ENCODE results near the gene OPRL1.

The OPRL1 gene

GRCh38 chr20:64057628-64058498 is 22.0 kb upstream of the OPRL1 start:
- peak overlapping the region; percentile 47 for H3K4me3 Mint-ChIP-seq
- H3K27me3 Mint-ChIP-seq = peaks cover 14% of the 10 kb centered on the region
- DNase-seq = peak; percentile 88
- H3K27ac Mint-ChIP-seq = peak overlapping the region; percentile 55
- no peaks in the 10 kb centered on the region for H3K36me3 Mint-ChIP-seq (ENCODE audit: low read depth)
- no peaks in the 10 kb centered on the region for H3K9me3 Mint-ChIP-seq
- H3K4me1 Mint-ChIP-seq (ENCODE audit: low read depth) = peaks cover 25% of the 10 kb centered on the region

DNA sequence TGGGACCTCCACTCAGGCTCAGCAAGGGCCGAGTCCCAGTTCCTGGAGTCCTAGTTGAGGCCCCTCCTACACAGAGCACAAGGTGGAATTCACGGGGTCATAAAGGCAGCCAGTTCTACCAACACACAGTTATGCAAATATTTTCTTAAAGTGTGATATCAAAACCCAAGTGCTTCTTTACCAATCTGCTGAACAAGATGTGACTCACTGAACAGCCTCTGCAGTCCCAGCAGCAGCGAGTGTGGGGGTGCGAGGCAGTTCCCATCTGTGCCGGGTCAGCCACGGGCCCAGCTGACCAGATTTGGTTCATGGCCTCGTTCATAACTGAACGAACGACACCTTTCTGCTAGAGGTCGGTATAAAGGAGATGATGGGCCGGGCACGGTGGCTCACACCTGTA is 21.3 kb upstream of the OPRL1 start:
- Mint-ChIP-seq H3K27me3 (peaks cover 7% of the 10 kb centered on the region), H3K27ac (peak overlapping the region; percentile 55), H3K9me3 (no peaks in the 10 kb centered on the region), H3K36me3 (ENCODE audit: low read depth) (no peaks in the 10 kb centered on the region), H3K4me1 (ENCODE audit: low read depth) (peaks cover 25% of the 10 kb centered on the region), H3K4me3 (no peak overlapping the region)
- DNase-seq = no peak

DNA sequence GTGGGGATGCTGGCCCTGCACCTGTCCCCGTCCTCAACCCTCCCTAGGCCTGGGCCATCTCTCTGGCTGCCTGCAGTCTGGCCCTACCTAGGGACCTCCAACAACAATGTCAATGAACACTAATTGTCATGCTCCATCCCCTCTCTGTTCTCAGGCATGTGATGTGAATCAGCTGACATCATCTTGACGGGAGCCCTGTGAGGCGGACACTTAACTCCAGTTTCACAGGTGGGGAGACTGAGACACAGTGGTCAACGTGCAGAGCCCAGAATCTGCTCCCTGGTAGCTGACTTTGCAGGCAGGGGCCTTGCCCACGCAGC is 17.6 kb upstream of the OPRL1 start:
- peak overlapping the region; percentile 6 for H3K27ac Mint-ChIP-seq

DNA sequence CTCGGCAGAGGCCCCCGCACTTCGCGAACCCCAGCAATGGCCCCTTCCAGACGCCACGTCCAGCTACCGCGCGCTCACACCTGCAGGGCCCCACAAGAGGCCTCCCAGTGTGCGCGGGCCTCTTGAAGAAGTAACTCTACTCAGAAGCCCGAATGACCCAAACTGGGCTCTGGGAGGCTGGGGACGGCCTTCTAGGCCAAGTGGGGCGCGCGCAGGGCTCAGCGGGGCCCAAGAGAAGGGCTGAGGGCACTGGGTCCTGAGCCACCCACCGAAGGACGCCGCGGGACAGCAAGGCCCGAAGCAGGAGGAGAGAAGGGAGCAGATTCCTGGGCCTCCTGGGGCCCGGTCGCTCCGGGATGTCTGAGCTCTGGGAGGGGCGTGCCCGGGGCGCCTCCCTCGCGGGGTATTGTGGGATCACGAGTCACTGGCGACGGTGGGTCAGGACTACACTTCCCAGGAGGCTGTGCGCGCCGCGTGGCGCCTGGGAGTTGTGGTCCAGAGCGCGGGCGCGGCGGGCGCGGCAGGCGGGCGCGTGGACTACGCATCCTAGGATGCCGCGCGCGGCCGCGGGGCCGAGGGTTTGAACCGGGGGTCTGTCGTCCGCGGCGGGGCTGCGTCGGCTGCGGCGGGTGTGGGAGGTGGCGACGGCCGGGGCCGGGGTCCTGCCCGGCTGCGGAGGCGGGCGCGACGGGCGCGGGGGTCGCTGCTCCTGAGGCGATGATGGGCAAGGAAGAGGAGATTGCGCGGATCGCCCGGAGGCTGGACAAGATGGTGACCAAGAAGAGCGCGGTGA is 17.1 kb upstream of the OPRL1 start, which contains the start of gene TCEA2:
Gene TCEA2 (plus strand): TSS at position 603 of the 793 bp plus-strand sequence. CDS start 115 bp downstream, at position 718.
- peak; percentile 96 for DNase-seq
- no peaks in the 10 kb centered on the region for H3K36me3 Mint-ChIP-seq (ENCODE audit: low read depth)
- H3K27ac Mint-ChIP-seq = peak within 1 kb of the TSS; percentile 87
- H3K27me3 Mint-ChIP-seq = no peaks in the 10 kb centered on the region
- H3K4me3 Mint-ChIP-seq = peak within 1 kb of the TSS; percentile 84
- H3K4me1 Mint-ChIP-seq (ENCODE audit: low read depth) = peaks cover 56% of the 10 kb centered on the region
- H3K9me3 Mint-ChIP-seq = no peaks in the 10 kb centered on the region

More for the DNA sequence above, 17.6 kb upstream of the OPRL1 start:
- Mint-ChIP-seq H3K4me1 (ENCODE audit: low read depth) (peaks cover 58% of the 10 kb centered on the region), H3K27me3 (no peaks in the 10 kb centered on the region), H3K4me3 (peak overlapping the region; percentile 84), H3K9me3 (no peaks in the 10 kb centered on the region), H3K36me3 (ENCODE audit: low read depth) (no peaks in the 10 kb centered on the region)
- no peak for DNase-seq

DNA sequence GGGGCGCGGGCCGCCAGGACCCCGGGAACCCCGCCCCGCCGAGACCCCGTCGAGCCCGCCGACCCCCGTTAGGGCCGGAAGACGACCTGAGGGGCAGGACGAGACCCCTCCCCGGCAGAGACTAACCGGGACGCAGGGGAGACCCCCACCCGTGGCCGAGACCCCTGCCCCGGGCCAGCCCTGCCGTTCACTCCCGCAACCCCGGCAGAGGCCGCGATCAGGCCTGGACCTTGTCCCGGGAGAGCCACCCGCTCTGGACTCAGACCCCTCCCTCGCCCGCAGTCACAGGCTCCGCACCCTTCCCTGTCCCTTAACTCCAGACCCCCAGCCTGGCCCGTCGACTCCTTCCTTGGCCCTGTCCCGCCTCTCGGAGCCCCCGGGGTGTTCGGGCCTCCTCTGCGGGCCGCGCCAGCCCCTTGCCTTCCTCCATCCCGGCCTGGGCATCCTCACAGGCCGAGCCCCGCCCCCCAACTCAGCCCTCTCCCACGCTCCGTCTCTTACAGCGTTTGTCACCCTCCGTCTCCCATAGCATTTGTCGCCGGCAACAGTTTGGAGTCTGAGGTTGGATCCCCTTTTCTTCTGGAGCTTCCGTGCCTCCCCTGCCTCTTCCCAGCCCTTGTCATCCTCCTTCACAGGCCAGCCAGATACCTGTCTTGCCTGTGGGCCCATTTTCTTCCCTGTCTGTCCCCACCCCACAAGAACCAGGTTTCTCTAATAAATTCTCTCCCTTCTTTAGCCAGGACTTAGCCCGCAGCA is 16.3 kb upstream of the OPRL1 start:
- Mint-ChIP-seq H3K4me1 (ENCODE audit: low read depth) (peaks cover 51% of the 10 kb centered on the region), H3K4me3 (peak overlapping the region; percentile 84), H3K27ac (peak overlapping the region; percentile 87), H3K36me3 (ENCODE audit: low read depth) (no peaks in the 10 kb centered on the region), H3K27me3 (no peaks in the 10 kb centered on the region), H3K9me3 (no peaks in the 10 kb centered on the region)
- peak; percentile 62 for DNase-seq

GRCh38 chr20:64064145-64064698 is 15.7 kb upstream of the OPRL1 start:
- peak overlapping the region; percentile 87 for H3K27ac Mint-ChIP-seq
- H3K9me3 Mint-ChIP-seq = no peaks in the 10 kb centered on the region
- no peak for DNase-seq
- H3K36me3 Mint-ChIP-seq (ENCODE audit: low read depth) = no peaks in the 10 kb centered on the region
- peaks cover 49% of the 10 kb centered on the region for H3K4me1 Mint-ChIP-seq (ENCODE audit: low read depth)
- no peaks in the 10 kb centered on the region for H3K27me3 Mint-ChIP-seq
- H3K4me3 Mint-ChIP-seq = peak overlapping the region; percentile 84

DNA sequence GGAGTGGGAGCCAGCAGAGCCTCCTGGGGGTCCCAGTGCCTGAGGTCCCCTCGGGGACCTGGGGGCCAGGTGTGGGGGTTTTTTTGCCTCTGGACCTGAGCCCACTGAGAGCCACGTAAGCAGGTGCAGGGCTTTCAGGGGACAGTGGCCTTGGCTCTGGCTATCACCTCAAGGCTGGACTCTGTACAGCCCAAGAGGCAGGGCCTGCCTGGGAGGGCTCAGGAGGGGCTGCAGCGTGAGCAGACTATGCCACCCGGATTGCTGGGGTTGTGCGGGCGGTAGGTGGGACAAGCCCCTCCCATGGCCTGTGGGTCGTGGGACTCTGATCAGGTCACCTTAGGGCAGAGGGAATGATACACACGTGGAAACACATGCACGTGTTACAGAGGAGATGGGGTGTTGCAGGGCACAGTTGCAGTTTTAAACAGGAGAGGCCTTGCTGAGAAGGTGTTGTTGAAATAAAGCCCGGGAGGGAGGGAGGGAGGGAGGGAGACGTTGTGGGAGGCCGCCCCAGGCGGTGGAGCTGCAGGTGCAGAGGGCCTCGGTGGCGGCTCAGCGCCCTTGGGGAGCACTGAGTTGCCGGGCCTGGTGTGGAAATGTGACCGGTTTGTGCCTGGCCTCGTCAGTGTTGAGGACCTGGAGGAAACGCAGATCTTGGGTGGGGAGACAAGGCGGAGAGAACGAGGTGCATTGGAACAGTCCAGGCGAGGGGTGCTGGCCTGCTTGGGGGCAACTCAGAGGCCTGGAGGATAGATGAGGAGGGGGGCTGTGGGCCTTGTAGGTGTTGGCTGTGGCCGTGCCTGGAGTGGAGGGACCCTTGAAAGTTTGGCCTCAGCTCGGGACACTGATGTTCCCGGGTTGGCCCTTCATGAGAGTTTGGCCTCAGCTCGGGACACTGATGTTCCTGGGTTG is 14.6 kb upstream of the OPRL1 start:
- peaks cover 50% of the 10 kb centered on the region for H3K4me1 Mint-ChIP-seq (ENCODE audit: low read depth)
- no peaks in the 10 kb centered on the region for H3K36me3 Mint-ChIP-seq (ENCODE audit: low read depth)
- no peaks in the 10 kb centered on the region for H3K27me3 Mint-ChIP-seq
- DNase-seq = no peak
- no peaks in the 10 kb centered on the region for H3K9me3 Mint-ChIP-seq
- H3K4me3 Mint-ChIP-seq = peak overlapping the region; percentile 21
- H3K27ac Mint-ChIP-seq = peak overlapping the region; percentile 75

DNA sequence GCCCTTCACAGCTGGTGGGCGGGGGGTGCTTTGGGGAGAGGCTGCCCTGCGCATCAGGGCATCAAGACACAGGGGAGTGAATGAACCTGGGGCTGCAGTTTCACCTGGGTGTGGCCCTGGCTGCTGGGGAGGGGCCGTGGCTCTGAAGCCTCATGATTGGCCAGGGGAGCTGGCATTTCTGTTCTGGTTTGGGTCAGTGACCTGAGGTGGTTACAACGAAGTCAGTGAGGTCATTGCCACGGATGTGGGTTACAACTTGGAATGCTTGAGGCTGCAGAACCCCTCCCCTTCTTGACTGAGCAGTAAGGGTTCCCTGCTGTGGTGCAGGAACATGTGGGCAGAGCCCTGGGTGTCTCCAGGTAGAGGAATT is 13.9 kb upstream of the OPRL1 start:
- no peaks in the 10 kb centered on the region for H3K9me3 Mint-ChIP-seq
- peak overlapping the region; percentile 21 for H3K4me3 Mint-ChIP-seq
- peak overlapping the region; percentile 75 for H3K27ac Mint-ChIP-seq
- no peaks in the 10 kb centered on the region for H3K36me3 Mint-ChIP-seq (ENCODE audit: low read depth)
- DNase-seq = peak; percentile 58
- peaks cover 50% of the 10 kb centered on the region for H3K4me1 Mint-ChIP-seq (ENCODE audit: low read depth)
- H3K27me3 Mint-ChIP-seq = no peaks in the 10 kb centered on the region

DNA sequence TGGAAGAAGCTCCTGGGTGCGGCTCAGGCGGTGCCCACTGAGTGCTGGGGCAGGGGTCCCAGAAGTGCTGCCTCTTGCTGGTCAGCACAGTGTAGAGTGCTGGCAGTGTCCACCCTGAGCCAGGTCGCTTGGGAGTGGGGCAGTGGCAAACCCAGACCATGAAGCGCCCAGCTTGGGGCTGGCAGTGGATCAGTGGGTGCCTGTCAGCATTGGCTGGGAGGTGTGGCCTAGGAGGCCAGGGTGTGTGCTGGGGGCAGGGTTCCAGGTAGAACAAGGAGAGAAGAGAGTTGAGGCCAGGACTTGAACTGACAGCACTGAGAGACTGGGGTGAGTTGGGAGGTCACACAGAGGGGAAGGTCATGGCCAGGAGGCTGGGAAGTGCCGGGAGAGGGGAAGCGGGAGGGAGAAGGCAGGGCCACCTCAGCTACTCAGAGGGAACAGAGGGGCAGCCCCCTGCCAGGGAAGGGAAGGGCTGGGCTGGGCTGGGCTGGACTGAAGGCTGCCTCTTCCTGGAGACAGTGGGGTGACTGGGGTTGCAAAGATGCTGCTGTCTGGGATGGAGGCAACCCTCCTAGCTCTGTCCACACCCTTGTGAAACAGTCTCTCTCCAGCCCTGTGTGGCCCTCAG is 12.8 kb upstream of the OPRL1 start:
- no peaks in the 10 kb centered on the region for H3K27me3 Mint-ChIP-seq
- H3K4me1 Mint-ChIP-seq (ENCODE audit: low read depth) = peaks cover 49% of the 10 kb centered on the region
- no peak overlapping the region for H3K4me3 Mint-ChIP-seq
- peaks cover 5% of the 10 kb centered on the region for H3K36me3 Mint-ChIP-seq (ENCODE audit: low read depth)
- peak overlapping the region; percentile 45 for H3K27ac Mint-ChIP-seq
- no peak for DNase-seq
- H3K9me3 Mint-ChIP-seq = no peaks in the 10 kb centered on the region

DNA sequence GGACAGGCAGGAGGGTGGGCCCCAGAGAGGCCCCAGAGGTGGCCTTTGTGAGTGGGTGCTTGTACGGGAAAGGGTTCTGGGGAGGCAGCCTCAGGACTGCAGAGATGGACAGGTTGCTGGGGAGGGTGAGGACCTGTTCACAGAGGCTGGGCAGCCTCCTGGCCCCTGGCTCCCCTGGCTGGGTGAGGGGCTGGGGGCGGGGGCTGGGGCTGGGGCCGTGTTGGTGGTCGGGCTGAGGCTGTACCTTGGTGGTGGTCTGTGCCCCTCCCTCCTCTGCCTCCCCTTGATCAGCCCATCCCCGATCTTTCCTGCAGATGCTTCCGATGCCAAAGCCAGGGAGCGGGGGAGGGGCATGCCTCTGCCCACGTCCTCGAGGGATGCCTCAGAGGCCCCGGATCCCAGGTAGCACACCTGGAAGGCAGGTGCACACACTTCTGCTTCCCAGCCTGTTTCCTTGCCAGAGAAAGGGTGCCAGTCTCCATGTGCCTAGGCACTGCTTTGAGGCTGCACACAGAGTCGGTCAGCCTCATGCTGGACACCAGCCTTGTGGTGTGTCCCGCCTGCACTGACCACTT is 12.1 kb upstream of the OPRL1 start:
- no peaks in the 10 kb centered on the region for H3K27me3 Mint-ChIP-seq
- H3K27ac Mint-ChIP-seq = no peak overlapping the region
- peaks cover 44% of the 10 kb centered on the region for H3K4me1 Mint-ChIP-seq (ENCODE audit: low read depth)
- no peak overlapping the region for H3K4me3 Mint-ChIP-seq
- no peaks in the 10 kb centered on the region for H3K9me3 Mint-ChIP-seq
- H3K36me3 Mint-ChIP-seq (ENCODE audit: low read depth) = peaks cover 11% of the 10 kb centered on the region
- no peak for DNase-seq

DNA sequence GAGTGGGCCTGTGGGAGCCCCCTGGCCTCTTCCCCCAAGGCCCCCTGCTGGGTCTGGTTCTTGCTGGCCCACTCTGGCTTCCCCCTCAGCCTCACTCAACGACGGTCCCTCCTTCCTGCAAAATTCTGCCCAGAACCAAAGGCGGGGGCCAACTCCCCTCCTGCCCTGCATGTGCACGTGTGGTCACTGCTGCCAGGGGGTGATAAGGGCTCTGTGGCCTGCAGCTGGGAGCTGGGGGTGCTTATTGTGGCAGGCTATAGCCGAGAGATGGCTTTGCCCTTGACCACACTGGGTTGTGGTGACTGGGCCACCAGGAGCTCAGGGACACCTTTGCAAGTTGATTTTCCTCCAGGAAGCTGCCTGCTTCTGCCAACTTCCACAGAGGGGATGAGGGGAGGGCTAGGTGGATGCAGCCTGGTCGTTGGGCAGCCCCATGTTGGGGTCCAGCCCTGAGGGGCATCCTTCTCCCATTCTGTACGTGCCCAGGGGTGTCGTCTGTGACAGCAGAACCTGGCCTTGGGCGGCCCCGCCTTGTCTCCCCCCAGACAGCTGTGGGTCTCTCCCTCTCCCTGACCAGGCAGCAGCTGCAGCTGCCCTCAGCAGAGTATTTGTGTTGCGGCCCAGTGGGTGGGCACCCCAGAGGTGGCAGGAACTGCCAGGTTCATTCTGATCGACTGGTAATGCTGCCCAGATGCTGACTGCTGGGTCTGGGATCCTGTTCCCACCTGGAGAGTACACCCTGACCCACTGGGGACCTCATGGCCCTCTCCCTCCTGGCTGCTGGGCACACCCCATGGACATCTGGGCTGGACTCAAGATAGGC is 11.3 kb upstream of the OPRL1 start:
- Mint-ChIP-seq H3K36me3 (ENCODE audit: low read depth) (peaks cover 18% of the 10 kb centered on the region), H3K27me3 (no peaks in the 10 kb centered on the region), H3K4me1 (ENCODE audit: low read depth) (peaks cover 44% of the 10 kb centered on the region), H3K27ac (peak overlapping the region; percentile 14), H3K9me3 (no peaks in the 10 kb centered on the region), H3K4me3 (no peak overlapping the region)
- DNase-seq = no peak

DNA sequence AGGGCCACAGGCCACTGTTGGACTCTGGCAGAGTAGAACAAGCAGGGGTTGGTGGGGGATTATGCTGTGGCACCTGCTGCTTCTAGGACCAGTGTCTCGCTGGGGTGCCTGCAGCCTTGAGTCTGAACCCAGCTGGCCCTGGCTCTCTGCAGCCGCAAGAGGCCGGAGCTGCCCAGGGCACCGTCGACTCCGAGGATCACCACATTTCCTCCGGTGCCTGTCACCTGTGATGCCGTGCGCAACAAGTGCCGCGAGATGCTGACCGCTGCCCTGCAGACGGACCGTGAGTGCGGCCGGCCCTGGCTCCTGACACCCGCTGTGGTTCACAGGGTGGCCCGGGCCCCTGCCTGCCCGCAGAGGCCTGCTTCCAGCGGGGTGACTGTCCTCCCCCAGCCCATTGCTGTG is 10.7 kb upstream of the OPRL1 start:
- Mint-ChIP-seq H3K4me1 (ENCODE audit: low read depth) (peaks cover 37% of the 10 kb centered on the region), H3K27me3 (no peaks in the 10 kb centered on the region), H3K36me3 (ENCODE audit: low read depth) (peaks cover 24% of the 10 kb centered on the region), H3K27ac (peak overlapping the region; percentile 14), H3K4me3 (no peak overlapping the region), H3K9me3 (no peaks in the 10 kb centered on the region)
- DNase-seq = no peak

Data from activated T-cell treated with anti-CD3 and anti-CD28 coated beads, Interleukin-2, amount 50 U/mL, for 24 hours (primary cell).